Uterus (tissue), 2 donors: ENCODE results near the gene ZNF783.

Experiments
- CTCF ChIP-seq, 4 experiments: fragments of 200-600 bp in 2 of 4; fragments of 450-650 bp in 2 of 4; sonication (generic) in 2 of 4; IDR thresholded peaks; one replicate each; pipeline ENCODE4 v1.5.1; 2016 to 2019; ENCODE audit warnings: antibody characterized with exemption in 4 of 4, mild to moderate bottlenecking in 2 of 4, moderate library complexity in 1 of 4
- POLR2A ChIP-seq, 2 donors: fragments of 450-650 bp; IDR thresholded peaks; one replicate each; pipeline ENCODE4 v1.6.1; 2016; ENCODE audit warnings: antibody characterized with exemption in 2 of 2, mild to moderate bottlenecking in 1 of 2, moderate library complexity in 1 of 2

GRCh38 chr7:149284343-149284742, 22.3 kb downstream of the ZNF783 start:
- TF ChIP-seq CTCF (IDR thresholded peaks at IDR 0.05) = no peak
- TF ChIP-seq POLR2A (IDR thresholded peaks at IDR 0.05) = no peak
